ENCODE results near the gene SMAD3.

DNA sequence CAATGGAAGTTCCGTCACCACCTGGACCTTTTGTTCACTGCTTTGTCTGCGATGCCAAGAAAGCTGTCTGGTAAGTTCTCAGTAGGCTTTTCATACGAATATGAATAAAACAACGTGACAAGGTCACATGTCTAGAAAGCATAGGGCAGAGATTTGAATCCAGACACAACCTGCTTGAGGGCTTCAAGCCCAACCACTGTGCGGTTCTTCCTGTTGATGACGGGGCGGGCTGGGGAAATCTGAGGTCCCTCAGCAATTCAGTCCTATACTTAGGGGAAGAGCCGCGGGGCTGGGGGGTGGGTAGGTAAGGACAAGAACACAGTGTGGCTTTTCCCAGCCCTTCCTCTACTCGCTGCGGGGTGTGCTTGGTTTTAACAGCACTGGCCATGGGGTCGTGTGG, 32.4 kb upstream of the SMAD3 start:
- TF ChIP-seq, protein P1, sequence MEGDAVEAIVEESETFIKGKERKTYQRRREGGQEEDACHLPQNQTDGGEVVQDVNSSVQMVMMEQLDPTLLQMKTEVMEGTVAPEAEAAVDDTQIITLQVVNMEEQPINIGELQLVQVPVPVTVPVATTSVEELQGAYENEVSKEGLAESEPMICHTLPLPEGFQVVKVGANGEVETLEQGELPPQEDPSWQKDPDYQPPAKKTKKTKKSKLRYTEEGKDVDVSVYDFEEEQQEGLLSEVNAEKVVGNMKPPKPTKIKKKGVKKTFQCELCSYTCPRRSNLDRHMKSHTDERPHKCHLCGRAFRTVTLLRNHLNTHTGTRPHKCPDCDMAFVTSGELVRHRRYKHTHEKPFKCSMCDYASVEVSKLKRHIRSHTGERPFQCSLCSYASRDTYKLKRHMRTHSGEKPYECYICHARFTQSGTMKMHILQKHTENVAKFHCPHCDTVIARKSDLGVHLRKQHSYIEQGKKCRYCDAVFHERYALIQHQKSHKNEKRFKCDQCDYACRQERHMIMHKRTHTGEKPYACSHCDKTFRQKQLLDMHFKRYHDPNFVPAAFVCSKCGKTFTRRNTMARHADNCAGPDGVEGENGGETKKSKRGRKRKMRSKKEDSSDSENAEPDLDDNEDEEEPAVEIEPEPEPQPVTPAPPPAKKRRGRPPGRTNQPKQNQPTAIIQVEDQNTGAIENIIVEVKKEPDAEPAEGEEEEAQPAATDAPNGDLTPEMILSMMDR (IDR thresholded peaks at IDR 0.05) = no peak
- no peak for TF ChIP-seq POLR2A (IDR thresholded peaks at IDR 0.05)

Data from prostate gland (tissue), 2 donors.